Measurements from ENCODE around the gene CERS6.

DNA sequence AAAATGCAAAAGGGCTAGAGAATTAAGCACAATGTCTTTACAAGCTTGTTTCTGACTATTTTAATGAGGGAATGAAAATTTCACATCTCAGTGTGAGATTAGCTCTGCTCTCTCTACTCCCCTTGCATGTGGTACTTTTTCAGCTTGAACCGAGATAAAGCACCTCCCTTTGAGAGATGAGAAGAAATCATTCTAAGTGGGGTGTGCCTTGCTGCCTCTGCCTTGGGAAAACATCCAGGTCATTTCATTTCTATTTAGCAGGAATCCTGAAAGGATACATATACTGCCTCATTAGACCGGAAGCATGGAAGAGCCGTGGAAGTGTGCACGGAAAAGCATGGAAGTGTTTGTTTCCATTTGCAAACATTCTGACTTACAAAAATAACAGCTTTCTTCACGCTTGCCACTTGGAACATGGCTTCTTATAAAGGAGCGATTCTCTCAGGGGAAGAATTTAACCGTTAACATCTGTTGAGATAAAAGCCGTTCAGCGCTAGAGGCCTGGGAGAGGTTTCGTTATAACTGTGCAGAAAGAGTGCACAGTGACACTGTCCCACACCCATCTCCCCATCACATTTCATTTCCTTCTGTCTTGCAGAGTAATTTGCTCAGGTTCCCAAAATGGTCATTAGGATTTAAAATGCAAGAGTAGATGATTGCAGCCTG lies 363.1 kb downstream of the CERS6 start:
- TF ChIP-seq, protein P1, sequence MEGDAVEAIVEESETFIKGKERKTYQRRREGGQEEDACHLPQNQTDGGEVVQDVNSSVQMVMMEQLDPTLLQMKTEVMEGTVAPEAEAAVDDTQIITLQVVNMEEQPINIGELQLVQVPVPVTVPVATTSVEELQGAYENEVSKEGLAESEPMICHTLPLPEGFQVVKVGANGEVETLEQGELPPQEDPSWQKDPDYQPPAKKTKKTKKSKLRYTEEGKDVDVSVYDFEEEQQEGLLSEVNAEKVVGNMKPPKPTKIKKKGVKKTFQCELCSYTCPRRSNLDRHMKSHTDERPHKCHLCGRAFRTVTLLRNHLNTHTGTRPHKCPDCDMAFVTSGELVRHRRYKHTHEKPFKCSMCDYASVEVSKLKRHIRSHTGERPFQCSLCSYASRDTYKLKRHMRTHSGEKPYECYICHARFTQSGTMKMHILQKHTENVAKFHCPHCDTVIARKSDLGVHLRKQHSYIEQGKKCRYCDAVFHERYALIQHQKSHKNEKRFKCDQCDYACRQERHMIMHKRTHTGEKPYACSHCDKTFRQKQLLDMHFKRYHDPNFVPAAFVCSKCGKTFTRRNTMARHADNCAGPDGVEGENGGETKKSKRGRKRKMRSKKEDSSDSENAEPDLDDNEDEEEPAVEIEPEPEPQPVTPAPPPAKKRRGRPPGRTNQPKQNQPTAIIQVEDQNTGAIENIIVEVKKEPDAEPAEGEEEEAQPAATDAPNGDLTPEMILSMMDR (IDR thresholded peaks at IDR 0.05) = no peak
- TF ChIP-seq POLR2A (IDR thresholded peaks at IDR 0.05) = no peak

Data from breast epithelium (tissue), 3 donors.